Measurements from ENCODE around the gene UBE2I. TPM values are rescaled to one million over a fixed set of nuclear protein-coding genes. Genes with fewer than 3 reads are reported as not detected.
A peak's percentile ranks its signal among the peaks of the same experiment; 100 is the strongest.

UBE2I gene
- total RNA-seq, 3 donors from 2014 or later: 79.8 to 101 (median 96.9) TPM

GRCh38 chr16:1283996-1284616 lies 25.3 kb upstream of the UBE2I start:
- no peak for ATAC-seq

GRCh38 chr16:1285669-1286512 lies 23.5 kb upstream of the UBE2I start:
- ATAC-seq (no peak), DNase-seq (no peak)
- Histone ChIP-seq H3K4me3 (no peak overlapping the region), H3K36me3 (ENCODE audit: low read depth) (no peaks in the 10 kb centered on the region), H3K4me1 (ENCODE audit: low read depth) (no peaks in the 10 kb centered on the region), H3K9me3 (no peaks in the 10 kb centered on the region)
- TF ChIP-seq, protein P1, sequence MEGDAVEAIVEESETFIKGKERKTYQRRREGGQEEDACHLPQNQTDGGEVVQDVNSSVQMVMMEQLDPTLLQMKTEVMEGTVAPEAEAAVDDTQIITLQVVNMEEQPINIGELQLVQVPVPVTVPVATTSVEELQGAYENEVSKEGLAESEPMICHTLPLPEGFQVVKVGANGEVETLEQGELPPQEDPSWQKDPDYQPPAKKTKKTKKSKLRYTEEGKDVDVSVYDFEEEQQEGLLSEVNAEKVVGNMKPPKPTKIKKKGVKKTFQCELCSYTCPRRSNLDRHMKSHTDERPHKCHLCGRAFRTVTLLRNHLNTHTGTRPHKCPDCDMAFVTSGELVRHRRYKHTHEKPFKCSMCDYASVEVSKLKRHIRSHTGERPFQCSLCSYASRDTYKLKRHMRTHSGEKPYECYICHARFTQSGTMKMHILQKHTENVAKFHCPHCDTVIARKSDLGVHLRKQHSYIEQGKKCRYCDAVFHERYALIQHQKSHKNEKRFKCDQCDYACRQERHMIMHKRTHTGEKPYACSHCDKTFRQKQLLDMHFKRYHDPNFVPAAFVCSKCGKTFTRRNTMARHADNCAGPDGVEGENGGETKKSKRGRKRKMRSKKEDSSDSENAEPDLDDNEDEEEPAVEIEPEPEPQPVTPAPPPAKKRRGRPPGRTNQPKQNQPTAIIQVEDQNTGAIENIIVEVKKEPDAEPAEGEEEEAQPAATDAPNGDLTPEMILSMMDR (IDR thresholded peaks at IDR 0.05): no peak
- intact Hi-C loops (cut with DNase I, micrococcal nuclease): no loop called here

More at GRCh38 chr16:1283996-1284616, 25.3 kb upstream of the UBE2I start:
- DNase-seq: peak in 1 of 3 donors; percentile 25
- intact Hi-C loops (cut with DNase I, micrococcal nuclease): no loop called here
- H3K4me3 ChIP-seq: no peak overlapping the region
- TF ChIP-seq, protein P1 (IDR thresholded peaks at IDR 0.05): no peak
- H3K36me3 ChIP-seq (ENCODE audit: low read depth): no peaks in the 10 kb centered on the region
- H3K9me3 ChIP-seq: no peaks in the 10 kb centered on the region
- H3K4me1 ChIP-seq (ENCODE audit: low read depth): no peaks in the 10 kb centered on the region

- intact Hi-C loops (cut with DNase I, micrococcal nuclease): no loop called here
- Histone ChIP-seq H3K36me3 (ENCODE audit: low read depth) (no peaks in the 10 kb centered on the region), H3K4me3 (no peak overlapping the region), H3K9me3 (no peaks in the 10 kb centered on the region), H3K4me1 (ENCODE audit: low read depth) (no peaks in the 10 kb centered on the region)
- ATAC-seq (no peak), DNase-seq (no peak)
- TF ChIP-seq, protein P1 (IDR thresholded peaks at IDR 0.05): no peak
Measured at GRCh38 chr16:1286513-1287094, 22.8 kb upstream of the UBE2I start.

GRCh38 chr16:1287982-1288670 lies 21.3 kb upstream of the UBE2I start:
- Histone ChIP-seq H3K4me1 (ENCODE audit: low read depth) (no peaks in the 10 kb centered on the region), H3K9me3 (no peaks in the 10 kb centered on the region), H3K36me3 (ENCODE audit: low read depth) (no peaks in the 10 kb centered on the region), H3K4me3 (no peak overlapping the region)
- no peak for ATAC-seq
- intact Hi-C loops (cut with DNase I, micrococcal nuclease): no loop called here
- DNase-seq: no peak
- TF ChIP-seq, protein P1 (IDR thresholded peaks at IDR 0.05): no peak

- DNase-seq (peak in 1 of 3 donors; percentile 45), ATAC-seq (no peak)
- Histone ChIP-seq H3K4me1 (ENCODE audit: low read depth) (no peaks in the 10 kb centered on the region), H3K9me3 (no peaks in the 10 kb centered on the region), H3K36me3 (ENCODE audit: low read depth) (no peaks in the 10 kb centered on the region), H3K4me3 (no peak overlapping the region)
- TF ChIP-seq, protein P1 (IDR thresholded peaks at IDR 0.05): no peak
- intact Hi-C loops (cut with DNase I, micrococcal nuclease): no loop called here
Measured at GRCh38 chr16:1288813-1289476, 20.5 kb upstream of the UBE2I start.
